GM18873 (cell line): Measurements from ENCODE around the gene ARPC1B.
A peak's percentile ranks its signal among the peaks of the same experiment; 100 is the strongest.
"Not testable (repeated sequence)": the region's sequence is repeated elsewhere in the genome, so short reads cannot be mapped to it uniquely, and the experiment has no call there.

Experiments used
- ATAC-seq: cut with Tn5 transposase; IDR thresholded peaks from one replicate; pipeline ENCODE4 v1.9.1; 2021; ENCODE audit warnings: mild to moderate bottlenecking, moderate library complexity, moderate number of reproducible peaks; ENCODE audit not compliant: unreplicated experiment, low FRiP score

ARPC1B gene

DNA sequence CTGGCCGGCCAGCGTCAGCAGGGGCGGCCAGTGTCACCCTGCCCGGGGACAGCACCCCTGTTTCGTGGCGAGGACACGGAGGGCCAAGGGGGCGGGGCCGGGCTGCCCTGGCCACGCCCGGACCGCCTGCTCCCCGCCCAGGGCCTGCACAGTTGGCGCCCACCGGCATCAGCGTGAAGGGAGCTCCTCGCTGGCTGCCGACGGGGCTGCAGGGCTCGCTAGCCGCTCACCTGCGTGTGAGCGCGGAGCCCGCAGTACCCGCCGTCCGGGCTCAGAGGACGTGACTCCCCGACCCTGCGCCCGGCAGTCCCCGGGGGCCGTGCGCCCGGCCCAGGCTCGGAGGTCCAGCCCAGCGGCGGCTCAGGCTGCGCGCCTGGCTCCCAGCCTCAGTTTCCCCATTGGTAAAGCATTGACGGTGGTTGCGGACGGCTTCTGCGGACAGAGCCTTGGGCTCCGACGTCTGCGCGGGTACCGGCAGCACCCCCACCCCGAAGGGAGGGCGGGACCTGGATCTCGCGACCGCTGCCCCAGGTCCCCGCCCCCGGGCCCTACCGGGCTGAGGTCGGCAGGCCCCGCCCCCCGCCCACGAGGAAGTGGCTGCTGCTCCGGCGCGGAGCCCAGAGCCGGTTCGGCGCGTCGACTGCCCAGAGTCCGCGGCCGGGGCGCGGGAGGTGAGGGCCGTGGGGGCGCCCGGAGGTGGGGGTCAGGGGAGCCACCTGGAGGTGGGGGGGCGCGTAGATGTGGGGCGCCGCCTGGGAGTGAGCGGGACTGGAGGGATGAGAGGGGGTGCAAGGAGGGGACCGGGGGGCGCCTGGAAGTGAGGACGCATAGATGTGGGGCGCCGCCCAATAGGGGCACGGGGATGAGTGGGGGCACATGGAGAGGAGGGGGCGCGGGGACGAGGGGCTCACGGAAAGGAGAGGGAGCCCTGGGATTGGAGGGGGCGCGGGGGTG is at the start of gene ARPC1B:
ARPC1B (plus strand) TSS at position 620 of the 954 bp plus-strand sequence. CDS start 10,985 bp downstream, outside the sequence.
- peak; percentile 44 for ATAC-seq

DNA sequence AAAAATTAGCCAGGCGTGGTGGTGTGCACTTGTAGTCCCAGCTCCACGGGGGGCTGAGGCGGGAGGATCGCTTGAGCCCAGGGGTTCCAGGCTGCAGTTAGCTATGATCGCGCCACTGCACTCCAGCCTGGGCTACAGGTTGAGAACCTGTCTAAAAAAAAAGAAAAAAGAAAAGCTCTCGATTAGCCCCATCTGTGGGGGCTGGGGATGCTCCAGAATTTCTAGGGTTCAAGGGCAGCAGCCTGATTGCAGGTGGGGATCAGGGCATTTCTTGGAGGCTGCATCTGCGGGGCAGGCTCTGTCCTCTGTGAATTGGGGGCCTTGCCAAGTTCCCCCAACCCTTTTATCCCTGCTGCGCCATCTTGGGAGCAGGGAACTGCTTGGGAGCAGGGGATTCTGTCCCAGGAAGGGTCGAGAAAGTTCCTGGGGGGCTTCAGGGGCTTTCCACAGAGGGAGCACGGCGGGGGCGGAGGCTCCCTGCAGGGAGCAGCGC is 49.5 kb upstream of the ARPC1B start:
- no peak for ATAC-seq

DNA sequence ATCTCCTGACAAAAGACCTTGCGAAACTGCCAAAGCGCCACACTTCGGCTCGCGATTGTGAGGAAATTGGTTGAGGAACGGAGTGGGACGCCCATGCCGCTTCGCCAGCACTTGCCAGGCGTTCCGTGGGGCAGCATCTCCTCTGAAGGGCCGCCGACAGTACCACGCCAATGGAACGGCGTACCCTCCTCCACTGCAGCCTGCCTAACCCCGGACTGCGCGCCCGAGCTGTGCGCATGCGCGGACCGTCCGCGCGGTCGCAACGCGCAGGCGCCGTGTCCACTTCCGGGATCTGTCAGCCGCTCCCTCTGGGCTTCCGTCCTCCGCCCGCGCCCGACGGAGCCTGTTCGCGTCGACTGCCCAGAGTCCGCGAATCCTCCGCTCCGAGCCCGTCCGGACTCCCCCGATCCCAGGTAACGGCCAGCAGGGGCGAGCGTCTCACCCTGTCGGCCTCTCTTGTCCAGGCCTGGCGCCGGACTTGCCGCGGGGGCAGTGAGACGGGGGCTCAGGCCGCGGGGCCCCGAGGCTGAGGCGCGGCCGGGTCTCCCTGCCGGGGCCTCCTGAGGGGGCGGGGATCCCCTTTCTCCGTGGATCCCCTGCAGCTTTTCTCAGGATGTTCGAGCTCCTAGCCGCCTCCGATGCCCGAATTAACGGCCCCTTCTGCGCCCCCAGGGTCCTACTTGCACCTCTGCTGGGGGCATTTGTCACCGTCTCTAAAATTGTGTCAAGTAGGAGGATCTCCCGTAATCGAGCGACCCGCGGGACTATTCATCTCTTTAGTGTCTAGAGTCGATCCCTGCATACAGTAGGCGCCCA is 48.7 kb upstream of the ARPC1B start, which contains the start of gene ARPC1A:
ARPC1A (plus strand) TSS at position 307 of the 816 bp plus-strand sequence. CDS start 7,456 bp downstream, outside the sequence.
- peak; percentile 79 for ATAC-seq

DNA sequence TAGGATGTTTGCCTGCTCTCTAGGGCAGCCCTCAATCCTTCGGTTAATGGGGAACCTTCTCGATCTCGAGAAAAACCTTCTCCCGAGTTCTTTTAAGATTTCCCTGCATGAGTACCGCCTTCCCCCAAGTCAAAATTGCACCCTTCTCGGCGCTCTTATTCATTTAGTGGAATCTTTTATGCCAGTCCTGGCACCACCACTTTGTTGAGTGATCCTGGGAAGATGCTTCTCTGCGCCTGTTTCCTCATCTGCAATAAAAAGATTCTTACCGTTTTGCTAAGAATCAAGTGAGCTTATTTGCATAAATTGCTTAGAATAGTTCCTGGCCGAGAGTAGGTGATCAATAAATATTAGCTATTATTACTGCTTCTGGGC is 48.1 kb upstream of the ARPC1B start:
- no peak for ATAC-seq

DNA sequence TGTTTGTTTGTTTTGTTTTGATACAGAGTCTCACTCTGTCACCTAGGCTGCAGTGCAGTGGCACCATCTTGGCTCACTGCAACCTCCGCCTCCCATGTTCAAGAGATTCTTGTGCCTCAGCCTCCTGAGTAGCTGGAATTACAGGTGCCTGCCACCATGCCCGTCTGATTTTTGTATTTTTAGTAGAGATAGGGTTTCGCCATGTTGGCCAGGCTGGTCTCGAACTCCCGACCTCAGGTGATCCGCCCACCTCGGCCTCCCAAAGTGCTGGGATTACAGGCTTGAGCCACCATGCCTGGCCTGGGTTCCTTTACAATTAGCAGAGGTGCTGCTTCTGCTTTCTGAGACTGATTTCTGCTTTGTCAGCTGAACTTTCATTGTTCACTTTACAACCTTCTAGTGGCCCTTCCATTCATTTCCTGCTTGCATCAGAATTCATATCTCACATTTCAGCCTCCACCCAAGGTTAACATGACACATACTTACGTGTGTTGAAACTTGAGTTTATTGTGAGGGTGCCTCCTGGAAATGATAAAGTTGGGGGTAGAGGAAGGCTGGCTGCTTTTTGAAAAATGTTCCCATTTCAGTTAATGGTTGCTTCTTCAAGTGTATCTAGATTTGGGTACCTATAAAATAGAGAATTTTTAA is 44.1 kb upstream of the ARPC1B start:
- not testable (repeated sequence) for ATAC-seq

DNA sequence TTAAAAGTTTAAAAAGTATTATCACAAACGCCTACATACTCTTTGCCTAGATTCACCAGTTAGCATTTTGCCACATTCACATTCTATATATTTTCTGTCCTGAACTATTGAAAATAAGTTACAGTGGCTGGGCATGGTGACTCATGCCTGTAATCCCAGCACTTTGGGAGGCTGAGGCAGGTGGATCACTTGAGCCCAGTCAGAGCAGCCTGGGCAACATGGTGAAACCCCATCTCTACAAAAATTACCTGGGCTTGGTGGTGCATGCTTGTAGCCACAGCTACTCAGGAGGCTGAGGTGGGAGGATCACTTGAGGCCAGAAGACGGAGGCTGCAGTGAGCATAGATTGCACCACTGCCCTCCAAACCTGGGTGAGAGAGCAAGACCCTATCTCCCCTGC is 43.5 kb upstream of the ARPC1B start:
- no peak for ATAC-seq

DNA sequence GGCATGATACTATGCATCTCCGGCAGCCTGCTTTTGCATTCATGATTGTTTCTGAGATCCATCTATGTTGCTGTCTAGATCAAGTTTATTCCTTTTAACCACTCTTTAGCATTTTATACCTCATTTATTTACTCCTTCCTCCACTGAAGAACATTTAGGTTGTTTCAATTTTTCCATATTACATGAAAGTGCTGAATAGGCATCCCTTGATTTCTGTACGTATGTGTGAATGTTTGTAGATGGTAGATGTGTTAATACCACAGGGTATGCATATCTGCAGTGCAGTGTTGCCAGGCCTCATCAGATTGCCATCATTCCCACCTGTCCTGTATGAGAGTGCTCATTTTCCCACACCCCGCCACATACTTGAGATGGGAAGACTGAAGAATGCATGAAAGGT is 34.9 kb upstream of the ARPC1B start:
- no peak for ATAC-seq

DNA sequence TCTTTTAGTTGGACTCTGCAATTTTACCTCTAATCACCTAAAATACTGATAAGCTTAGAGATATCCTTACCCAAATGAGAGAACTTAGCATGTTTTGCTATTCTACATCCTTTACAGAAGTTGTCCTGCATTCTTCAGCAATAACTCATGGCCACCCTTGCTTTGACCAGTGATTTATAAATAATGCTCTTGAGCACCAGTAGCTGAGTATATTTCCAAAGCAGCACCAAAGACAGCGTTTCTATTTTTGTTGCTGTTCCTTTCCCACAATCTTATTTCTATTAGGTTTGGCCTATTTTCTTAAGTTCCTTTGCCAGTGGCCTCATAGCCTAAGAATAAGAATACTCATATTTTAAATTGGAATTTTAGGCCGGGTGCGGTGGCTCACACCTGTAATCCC is 33.9 kb upstream of the ARPC1B start:
- ATAC-seq, result no peak

DNA sequence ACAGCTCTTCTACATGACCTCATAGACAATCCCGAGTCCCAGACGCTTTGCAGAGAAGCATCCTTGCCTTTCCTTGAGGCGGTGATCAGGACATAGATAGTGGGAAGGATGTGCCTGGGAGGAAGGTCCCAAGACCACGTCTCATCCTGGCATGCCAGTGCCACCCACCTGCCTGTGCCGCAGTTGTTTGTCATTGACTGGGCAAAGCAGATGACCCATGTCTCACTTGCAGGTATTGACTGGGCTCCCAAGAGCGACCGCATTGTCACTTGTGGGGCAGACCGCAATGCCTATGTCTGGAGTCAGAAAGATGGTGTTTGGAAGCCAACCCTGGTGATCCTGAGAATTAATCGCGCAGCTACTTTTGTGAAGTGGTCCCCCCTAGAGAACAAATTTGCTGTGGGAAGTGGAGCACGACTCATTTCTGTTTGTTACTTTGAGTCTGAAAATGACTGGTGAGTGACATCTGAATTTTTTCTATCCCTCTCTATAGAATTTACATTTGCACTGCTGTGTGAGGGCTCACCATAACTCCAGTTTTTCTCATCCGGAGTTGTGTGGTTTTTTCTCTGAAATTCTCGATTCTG is 30.4 kb upstream of the ARPC1B start:
- ATAC-seq, result no peak

DNA sequence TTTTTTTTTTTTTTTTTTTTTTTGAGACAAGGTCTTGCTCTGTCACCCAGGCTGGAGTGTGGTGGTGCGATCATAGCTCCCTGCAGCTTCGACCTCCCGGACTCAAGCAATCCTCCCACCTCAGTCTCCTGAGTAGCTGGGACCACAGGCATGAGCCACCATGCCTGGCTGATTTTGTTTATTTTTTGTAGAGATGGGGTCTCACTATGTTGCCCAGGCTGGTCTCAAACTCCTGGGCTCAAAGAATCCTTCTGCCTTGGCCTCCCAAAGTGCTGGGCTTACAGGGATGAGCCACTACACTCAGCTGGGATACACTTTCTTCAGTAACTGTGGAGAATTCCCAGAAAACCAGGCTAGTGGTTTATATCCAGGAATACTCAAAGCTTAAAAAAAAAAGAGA is 23.9 kb upstream of the ARPC1B start:
- ATAC-seq, result not testable (repeated sequence)

DNA sequence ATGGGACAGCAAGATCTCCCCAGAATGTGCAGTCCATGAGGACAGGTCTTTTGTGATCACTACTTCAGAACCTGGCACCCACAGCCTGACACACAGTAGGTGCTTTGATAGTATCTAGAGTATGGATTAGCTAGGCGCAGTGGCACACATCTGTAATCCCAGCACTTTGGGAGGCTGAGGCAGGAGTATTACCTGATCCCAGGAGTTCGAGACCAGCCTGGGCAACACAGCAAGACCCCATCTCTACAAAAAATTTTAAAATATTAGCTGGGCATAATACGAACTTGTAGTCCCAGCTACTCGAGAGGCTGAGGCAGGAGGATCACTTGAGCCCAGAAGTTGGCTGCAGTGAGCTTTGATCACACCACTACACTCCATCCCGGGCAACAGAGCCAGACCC is 22.3 kb upstream of the ARPC1B start:
- no peak for ATAC-seq

DNA sequence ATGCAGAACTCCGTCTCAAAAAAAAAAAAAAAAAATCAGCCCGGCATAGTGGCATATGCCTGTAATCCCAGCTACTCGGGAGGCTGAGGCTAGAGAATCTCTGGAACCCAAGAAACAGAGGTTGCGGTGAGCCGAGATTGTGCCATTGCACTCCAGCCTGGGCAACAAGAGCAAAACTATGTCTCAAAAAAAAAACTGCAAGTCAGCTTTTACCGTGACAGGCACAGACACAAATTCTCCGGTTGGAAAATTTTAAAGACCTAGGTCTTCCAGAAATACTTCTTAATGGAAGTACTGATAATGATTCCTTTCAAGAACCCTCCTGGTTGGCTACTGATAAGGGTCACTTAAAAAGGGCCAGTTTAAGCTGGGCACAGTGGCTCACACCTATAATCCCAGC is 19.4 kb upstream of the ARPC1B start:
- ATAC-seq, result no peak

DNA sequence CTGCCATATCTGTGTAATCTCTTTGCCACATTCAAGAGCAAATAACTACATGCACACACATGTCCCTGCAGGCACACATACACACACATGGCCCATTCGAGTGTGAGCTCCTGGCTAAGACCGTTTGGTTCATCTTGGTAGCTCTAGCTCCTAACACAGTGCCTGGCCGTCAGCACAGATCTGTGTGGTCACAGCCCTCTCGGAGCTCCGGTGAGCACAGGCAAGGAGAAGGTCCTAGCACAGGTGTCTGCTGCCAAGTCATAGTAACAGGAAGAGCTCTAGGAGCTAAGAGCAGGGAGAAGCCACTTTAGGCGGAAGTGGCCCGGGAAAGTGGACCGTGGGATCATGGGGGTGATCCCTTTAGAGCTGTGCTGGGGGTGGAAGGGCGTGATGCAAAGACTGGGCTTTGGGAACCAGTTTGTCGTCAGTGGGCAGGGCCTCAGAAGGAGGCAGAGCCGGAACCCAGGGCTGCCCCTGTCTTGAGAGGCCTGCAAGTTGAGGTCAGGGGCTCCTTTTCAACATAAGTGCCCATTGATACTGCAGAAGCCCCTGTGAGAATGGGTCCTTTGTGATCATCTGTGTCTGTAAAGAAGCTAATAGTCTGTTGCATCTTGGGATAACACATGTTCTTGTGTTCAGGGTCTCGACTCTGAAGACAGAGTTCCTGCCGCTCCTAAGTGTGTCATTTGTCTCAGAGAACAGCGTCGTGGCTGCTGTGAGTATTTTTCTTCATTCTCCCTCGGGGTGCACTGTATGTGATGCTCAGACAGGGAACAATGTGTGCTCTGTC is 16.6 kb upstream of the ARPC1B start:
- no peak for ATAC-seq

DNA sequence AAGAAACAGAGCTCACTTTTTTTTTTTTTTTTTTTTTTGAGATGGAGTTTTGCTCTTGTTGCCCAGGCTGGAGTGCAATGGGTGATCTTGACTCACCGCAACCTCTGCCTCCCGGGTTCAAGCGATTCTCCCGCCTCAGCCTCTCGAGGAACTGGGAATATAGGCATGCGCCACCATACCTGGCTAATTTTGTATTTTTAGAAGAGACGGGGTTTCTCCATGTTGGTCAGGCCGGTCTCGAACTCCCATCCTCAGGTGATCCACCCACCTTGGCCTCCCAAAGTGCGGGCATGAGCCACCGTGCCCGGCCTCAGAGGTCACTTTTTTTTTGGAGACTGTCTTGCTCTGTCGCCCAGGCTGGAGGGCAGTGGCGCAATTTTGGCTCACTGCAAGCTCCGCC is 16.0 kb upstream of the ARPC1B start:
- ATAC-seq, result not testable (repeated sequence)

DNA sequence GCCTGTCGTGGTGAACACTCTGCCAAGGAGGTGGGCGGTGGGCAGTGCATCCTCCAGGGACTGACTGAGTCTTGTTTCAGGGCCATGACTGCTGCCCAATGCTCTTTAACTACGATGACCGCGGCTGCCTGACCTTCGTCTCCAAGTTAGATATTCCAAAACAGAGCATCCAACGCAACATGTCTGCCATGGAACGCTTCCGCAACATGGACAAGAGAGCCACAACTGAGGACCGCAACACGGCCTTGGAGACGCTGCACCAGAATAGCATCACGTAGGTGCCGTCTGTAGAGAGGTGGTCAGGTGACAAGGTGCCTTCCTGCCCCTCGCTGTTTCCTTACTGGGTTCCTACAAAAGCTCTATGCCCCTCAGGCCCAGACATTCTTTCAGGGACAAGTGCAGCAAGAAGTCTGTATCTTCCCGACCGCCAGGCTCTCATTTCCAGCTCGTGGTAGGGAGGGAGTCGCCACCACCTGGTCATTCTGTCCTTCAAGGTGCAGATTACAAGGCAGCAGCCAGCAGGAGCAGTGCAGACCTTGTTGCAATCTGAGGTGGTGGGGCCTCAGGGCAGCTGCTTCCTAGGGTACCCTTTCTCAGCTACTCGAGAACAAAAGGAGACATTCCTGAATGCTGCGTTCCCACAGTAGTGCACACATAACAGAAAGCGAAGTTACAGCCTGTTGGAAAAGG is 14.9 kb upstream of the ARPC1B start:
- ATAC-seq, result no peak

DNA sequence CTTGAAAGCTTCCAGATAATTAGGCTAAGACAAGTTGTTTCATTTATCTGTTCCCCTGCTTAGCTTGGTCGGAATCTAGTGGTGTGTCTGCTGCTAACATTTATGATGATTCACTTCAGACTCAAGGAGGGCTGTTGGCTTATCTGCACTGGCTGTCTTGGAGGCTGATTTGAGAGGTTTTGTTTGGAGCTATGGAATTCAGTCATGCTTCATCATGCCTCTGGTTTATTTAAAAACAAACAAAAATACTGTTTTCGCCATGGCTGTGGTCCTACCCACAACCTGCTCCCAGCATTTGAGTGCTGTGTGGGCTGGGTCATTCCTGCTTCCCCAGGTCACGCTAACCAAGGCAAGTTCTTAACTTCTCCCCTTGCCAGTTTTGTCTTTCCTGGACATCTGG is 11.7 kb upstream of the ARPC1B start:
- no peak for ATAC-seq

DNA sequence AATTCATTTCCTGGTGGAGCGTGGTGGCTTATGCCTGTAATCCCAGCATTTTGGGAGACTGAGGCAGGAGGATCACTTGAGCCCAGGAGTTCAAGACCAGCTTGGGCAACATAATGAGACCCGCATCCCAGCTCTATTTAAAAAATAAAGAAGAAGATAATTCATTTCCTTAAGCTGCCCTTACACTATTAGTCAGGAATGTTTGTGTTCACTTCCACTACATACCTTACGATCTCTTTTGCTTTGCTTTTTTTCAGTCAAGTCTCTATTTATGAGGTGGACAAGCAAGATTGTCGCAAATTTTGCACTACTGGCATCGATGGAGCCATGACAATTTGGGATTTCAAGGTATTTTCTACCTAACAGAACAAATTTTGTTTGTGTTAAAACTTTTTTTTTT is 11.2 kb upstream of the ARPC1B start:
- ATAC-seq, result no peak

DNA sequence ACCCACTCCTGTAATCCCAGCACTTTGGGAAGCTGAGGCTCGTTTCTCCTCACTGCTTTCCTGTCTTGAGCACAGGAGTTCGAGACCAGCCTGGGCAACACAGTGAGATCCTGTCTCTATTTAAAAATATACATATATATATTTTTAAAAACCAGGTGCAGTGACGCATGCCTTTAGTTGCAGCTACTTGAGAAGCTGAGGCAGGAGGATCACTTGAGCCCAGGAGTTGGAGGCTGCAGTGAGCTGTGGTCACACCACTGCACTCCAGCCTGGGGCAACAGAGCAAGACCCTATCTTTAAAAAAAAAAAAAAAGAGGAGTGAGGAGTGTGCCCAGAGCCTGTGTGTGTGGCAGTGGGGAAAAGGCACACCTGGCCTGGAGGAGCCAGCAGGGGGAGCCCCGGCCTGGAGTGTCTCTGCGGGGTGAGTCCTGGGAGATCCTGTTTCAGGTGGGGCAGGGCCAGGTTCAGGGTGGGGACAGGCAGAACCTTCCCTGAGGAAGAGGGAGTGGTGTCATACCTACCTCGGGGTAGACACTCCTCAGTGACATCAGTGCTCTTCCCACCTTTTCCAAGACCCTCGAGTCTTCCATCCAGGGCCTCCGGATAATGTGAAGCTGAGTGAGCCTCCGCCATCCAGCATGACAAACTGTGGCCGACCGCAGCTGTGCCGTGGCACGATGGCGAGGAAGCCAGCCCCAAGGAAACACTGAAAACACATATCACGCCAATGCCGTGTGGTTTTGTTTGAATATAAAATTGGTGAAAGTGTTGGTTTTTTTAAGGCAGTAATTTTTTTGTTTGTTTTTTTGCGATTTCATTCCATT is 9.0 kb upstream of the ARPC1B start:
- no peak for ATAC-seq
